ENCODE data around the gene FGD5. TPM values are rescaled to one million over a fixed set of nuclear protein-coding genes. Genes with fewer than 3 reads are reported as not detected.

The FGD5 gene
- total and polyA plus RNA-seq, 2 donors from 2014 or later, result 18.7 to 40.1 TPM

- DNase-seq (no peak), FAIRE-seq (no peak)
- Histone ChIP-seq H3K4me1 (ENCODE audit: control insufficient read depth in 2 of 3, insufficient read depth in 2 of 3, low read depth in 1 of 3, low read length in 3 of 3) (peaks cover 0 to 10% (median 7%) of the 10 kb centered on the region in 3 donors), H3K36me3 (ENCODE audit: control insufficient read depth in 2 of 3, insufficient read depth in 3 of 3, low read length in 3 of 3) (no peaks in the 10 kb centered on the region), H3K4me3 (ENCODE audit: low read length in 3 of 3) (no peak overlapping the region), H3K27ac (ENCODE audit: low read depth in 2 of 2, low read length in 2 of 2) (no peak overlapping the region), H3K9ac (ENCODE audit: low read length in 3 of 3) (no peak overlapping the region), H3K9me3 (ENCODE audit: control insufficient read depth in 2 of 3, insufficient read depth in 1 of 3, low read length in 3 of 3) (no peaks in the 10 kb centered on the region), H3K27me3 (ENCODE audit: control insufficient read depth, insufficient read depth, low read length) (no peaks in the 10 kb centered on the region)
- intact Hi-C loops (cut with DNase I), result no loop called here
- TF ChIP-seq CTCF (IDR thresholded peaks at IDR 0.05; ENCODE audit: borderline replicate concordance, extremely low read depth, insufficient read depth), result no peak
These were observed 5.9 kb downstream of the FGD5 start for GRCh38 chr3:14824646-14825045.

- H3K9ac ChIP-seq (ENCODE audit: low read length in 3 of 3), result no peak overlapping the region
- H3K9me3 ChIP-seq (ENCODE audit: control insufficient read depth in 2 of 3, insufficient read depth in 1 of 3, low read length in 3 of 3), result no peaks in the 10 kb centered on the region
- H3K4me3 ChIP-seq (ENCODE audit: low read length in 3 of 3), result no peak overlapping the region
- no peaks in the 10 kb centered on the region for H3K36me3 ChIP-seq (ENCODE audit: control insufficient read depth in 2 of 3, insufficient read depth in 3 of 3, low read length in 3 of 3)
- DNase-seq, result no peak
- no peak overlapping the region for H3K27ac ChIP-seq (ENCODE audit: low read depth in 2 of 2, low read length in 2 of 2)
- intact Hi-C loops (cut with DNase I), result no loop called here
- no peaks in the 10 kb centered on the region for H3K27me3 ChIP-seq (ENCODE audit: control insufficient read depth, insufficient read depth, low read length)
- no peak for TF ChIP-seq CTCF (IDR thresholded peaks at IDR 0.05; ENCODE audit: borderline replicate concordance, extremely low read depth, insufficient read depth)
- FAIRE-seq, result no peak
- peaks cover 0 to 13% (median 7%) of the 10 kb centered on the region in 3 donors for H3K4me1 ChIP-seq (ENCODE audit: control insufficient read depth in 2 of 3, insufficient read depth in 2 of 3, low read depth in 1 of 3, low read length in 3 of 3)
These were observed 7.3 kb downstream of the FGD5 start for GRCh38 chr3:14826069-14826468.

DNA sequence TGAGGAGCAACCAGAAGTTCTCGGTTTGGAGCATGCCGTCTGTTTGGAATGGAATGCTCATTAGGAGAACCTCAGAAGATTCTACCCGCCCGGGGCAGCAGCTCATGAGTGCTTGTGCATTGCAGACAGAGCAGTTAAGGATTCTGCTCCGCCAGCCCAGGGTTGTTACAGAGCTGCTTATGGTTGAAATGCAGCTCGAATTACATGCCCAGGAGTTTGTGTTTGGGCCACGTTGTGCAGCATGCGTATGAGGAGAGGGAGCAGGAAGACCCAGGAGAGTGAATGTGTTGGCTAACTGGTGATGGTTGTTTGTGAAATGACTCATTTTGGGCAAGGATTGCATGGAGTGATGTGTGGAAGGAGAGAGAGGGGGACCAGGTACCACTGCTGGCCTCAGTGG, 9.0 kb downstream of the FGD5 start:
- H3K36me3 ChIP-seq (ENCODE audit: control insufficient read depth in 2 of 3, insufficient read depth in 3 of 3, low read length in 3 of 3), result no peaks in the 10 kb centered on the region
- no peaks in the 10 kb centered on the region for H3K9me3 ChIP-seq (ENCODE audit: control insufficient read depth in 2 of 3, insufficient read depth in 1 of 3, low read length in 3 of 3)
- no peak for TF ChIP-seq CTCF (IDR thresholded peaks at IDR 0.05; ENCODE audit: borderline replicate concordance, extremely low read depth, insufficient read depth)
- peak in 3 of 5 donors; percentile 43 to 53 (median 52) for DNase-seq
- H3K4me1 ChIP-seq (ENCODE audit: control insufficient read depth in 2 of 3, insufficient read depth in 2 of 3, low read depth in 1 of 3, low read length in 3 of 3), result peaks cover 0 to 13% (median 5%) of the 10 kb centered on the region in 3 donors
- no peak overlapping the region for H3K27ac ChIP-seq (ENCODE audit: low read depth in 2 of 2, low read length in 2 of 2)
- intact Hi-C loops (cut with DNase I), result no loop called here
- FAIRE-seq, result no peak
- H3K27me3 ChIP-seq (ENCODE audit: control insufficient read depth, insufficient read depth, low read length), result no peaks in the 10 kb centered on the region
- no peak overlapping the region for H3K9ac ChIP-seq (ENCODE audit: low read length in 3 of 3)
- H3K4me3 ChIP-seq (ENCODE audit: low read length in 3 of 3), result no peak overlapping the region

DNA sequence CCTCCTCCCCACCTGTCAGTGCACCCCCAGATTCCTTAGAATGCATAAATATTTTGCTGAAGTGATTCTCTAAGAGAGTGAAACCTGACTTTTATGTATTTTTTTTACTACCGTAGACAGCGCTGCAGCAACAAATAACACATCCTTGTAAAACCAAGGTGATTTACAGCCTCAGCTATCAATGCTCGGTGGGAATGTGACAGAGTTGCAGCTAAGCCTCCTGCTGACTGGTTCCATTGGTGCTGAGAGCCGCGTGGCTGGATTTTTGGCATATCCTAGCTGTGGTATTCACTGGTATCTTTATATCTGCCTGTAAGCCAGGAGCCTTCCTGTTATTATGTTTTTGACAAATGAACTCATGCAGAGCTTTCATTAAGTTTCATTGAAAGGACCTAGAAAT, 11.0 kb downstream of the FGD5 start:
- peak in 3 of 5 donors; percentile 39 to 62 (median 54) for DNase-seq
- no peak overlapping the region for H3K4me3 ChIP-seq (ENCODE audit: low read length in 3 of 3)
- H3K36me3 ChIP-seq (ENCODE audit: control insufficient read depth in 2 of 3, insufficient read depth in 3 of 3, low read length in 3 of 3), result no peaks in the 10 kb centered on the region
- peaks cover 0 to 7% (median 0%) of the 10 kb centered on the region in 3 donors for H3K4me1 ChIP-seq (ENCODE audit: control insufficient read depth in 2 of 3, insufficient read depth in 2 of 3, low read depth in 1 of 3, low read length in 3 of 3)
- H3K9me3 ChIP-seq (ENCODE audit: control insufficient read depth in 2 of 3, insufficient read depth in 1 of 3, low read length in 3 of 3), result no peaks in the 10 kb centered on the region
- intact Hi-C loops (cut with DNase I), result no loop called here
- no peaks in the 10 kb centered on the region for H3K27me3 ChIP-seq (ENCODE audit: control insufficient read depth, insufficient read depth, low read length)
- no peak overlapping the region for H3K27ac ChIP-seq (ENCODE audit: low read depth in 2 of 2, low read length in 2 of 2)
- no peak for FAIRE-seq
- H3K9ac ChIP-seq (ENCODE audit: low read length in 3 of 3), result no peak overlapping the region
- TF ChIP-seq CTCF (IDR thresholded peaks at IDR 0.05; ENCODE audit: borderline replicate concordance, extremely low read depth, insufficient read depth), result no peak

Measured in kidney (tissue), 14 donors.